Endothelial cell of umbilical vein (primary cell): ENCODE data around the gene MAST4. TPM values are rescaled to one million over a fixed set of nuclear protein-coding genes. Genes with fewer than 3 reads are reported as not detected.

Experiments
- BruUV-seq: library from RNA; stranded (reverse); fragments of 400-500 nt; replicated peaks from 2 replicates; lab custom pipeline; 2021; lab: Mats Ljungman, UMichigan
- CTCF ChIA-PET: fragments of 300-600, 350-600 bp; sonication (Branson Sonifier 250); formaldehyde crosslinking; loops from one replicate; lab custom pipeline; 2021; ENCODE audit warnings: antibody characterized with exemption, inconsistent platforms; lab: Charles Lee
- POLR2A ChIA-PET: fragments of 300-600, 350-600 bp; sonication (Branson Sonifier 250); formaldehyde crosslinking; loops from one replicate; lab custom pipeline; 2021; ENCODE audit warnings: antibody characterized with exemption, inconsistent platforms; lab: Charles Lee
- DNase-seq: peaks from one replicate; pipeline ENCODE4 v3.0.0-alpha.2; 2011; ENCODE audit warnings: low read depth, low spot score
- FAIRE-seq: peaks from 2 replicates; lab custom pipeline; 2011; peaks lifted over from hg19 to GRCh38; lab: Jason Lieb, UNC
- H2AFZ ChIP-seq: 2 replicates; pipeline ENCODE4 v1.6.0; 2012; ENCODE audit warnings: low read depth, low read length, control low read depth, inconsistent platforms
- H3K27ac ChIP-seq: 2 replicates; pipeline ENCODE4 v1.5.1; 2011; ENCODE audit warnings: low read depth, mild to moderate bottlenecking, control low read depth, low read length, moderate library complexity; ENCODE audit not compliant: insufficient read depth
- H3K27me3 ChIP-seq, 2 experiments: 2 replicates each; pipeline versions ENCODE4 v1.6.0 to v1.6.1; 2011; ENCODE audit warnings: low read length in 2 of 2, mixed read lengths in 1 of 2; ENCODE audit not compliant: control insufficient read depth in 2 of 2, insufficient read depth in 2 of 2
- H3K36me3 ChIP-seq, 2 experiments: 2 replicates in 1 of 2; 3 replicates in 1 of 2; pipeline ENCODE4 v1.5.1; 2011; ENCODE audit warnings: low read length in 2 of 2, mild to moderate bottlenecking in 1 of 2, moderate library complexity in 1 of 2; ENCODE audit not compliant: control insufficient read depth in 2 of 2, insufficient read depth in 2 of 2; ENCODE audit errors: extremely low read depth in 1 of 2
- H3K4me1 ChIP-seq: 3 replicates; pipeline ENCODE4 v1.5.1; 2011; ENCODE audit warnings: mild to moderate bottlenecking, low read length; ENCODE audit not compliant: control insufficient read depth, insufficient read depth; ENCODE audit errors: extremely low read depth
- H3K4me2 ChIP-seq: 2 replicates; pipeline ENCODE4 v1.6.1; 2011; ENCODE audit warnings: low read length, control low read depth, mixed read lengths; ENCODE audit not compliant: insufficient read depth
- H3K4me3 ChIP-seq, 3 experiments: fragments of 200-600 bp in 1 of 3; sonication (generic), shearing (Covaris generic) in 1 of 3; replicated peaks in 1 of 3; 2 replicates each; pipeline ENCODE4 v1.5.1; 2011 to 2016; ENCODE audit warnings: control low read depth in 3 of 3, low read length in 3 of 3, mild to moderate bottlenecking in 2 of 3, inconsistent platforms in 1 of 3, low read depth in 1 of 3, moderate library complexity in 1 of 3; ENCODE audit not compliant: insufficient read depth in 1 of 3
- H3K79me2 ChIP-seq: 2 replicates; pipeline ENCODE4 v1.6.0; 2012; ENCODE audit warnings: low read length, inconsistent platforms; ENCODE audit not compliant: control insufficient read depth, insufficient read depth
- H3K9ac ChIP-seq: replicated peaks from 2 replicates; pipeline ENCODE3; 2011; ENCODE audit warnings: low read length, control low read depth; ENCODE audit not compliant: insufficient read depth; ENCODE audit errors: extremely low read depth
- H3K9me1 ChIP-seq: replicated peaks from 3 replicates; pipeline ENCODE4 v1.6.0; 2011; ENCODE audit warnings: mild to moderate bottlenecking, low read length; ENCODE audit not compliant: control insufficient read depth, insufficient read depth; ENCODE audit errors: extremely low read depth
- H3K9me3 ChIP-seq: replicated peaks from 2 replicates; pipeline ENCODE4 v1.5.1; 2012; ENCODE audit warnings: low read length, inconsistent platforms; ENCODE audit not compliant: control insufficient read depth, insufficient read depth
- H4K20me1 ChIP-seq: replicated peaks from 2 replicates; pipeline ENCODE3; 2011; ENCODE audit warnings: mild to moderate bottlenecking, low read length; ENCODE audit not compliant: control insufficient read depth, insufficient read depth; ENCODE audit errors: extremely low read depth
- EZH2 ChIP-seq: IDR thresholded peaks from 2 replicates; pipeline ENCODE4 v1.6.1; 2012; ENCODE audit warnings: borderline replicate concordance, low read depth, mild to moderate bottlenecking, moderate library complexity, low read length, inconsistent platforms; ENCODE audit not compliant: severe bottlenecking
- FOS ChIP-seq: IDR thresholded peaks from 2 replicates; pipeline ENCODE4 v1.6.1; 2011; ENCODE audit warnings: mild to moderate bottlenecking, low read length, moderate library complexity, borderline replicate concordance; ENCODE audit not compliant: insufficient read depth
- GATA2 ChIP-seq: IDR thresholded peaks from 2 replicates; pipeline ENCODE4 v1.7.0; 2011; ENCODE audit warnings: low read depth, mild to moderate bottlenecking, moderate library complexity, mixed read lengths, low read length; ENCODE audit not compliant: insufficient read length, insufficient read depth
- JUN ChIP-seq: IDR thresholded peaks from 2 replicates; pipeline ENCODE4 v1.6.1; 2011; ENCODE audit warnings: borderline replicate concordance, low read depth; ENCODE audit not compliant: insufficient read length, insufficient read depth
- MYC ChIP-seq: IDR thresholded peaks from one replicate; pipeline ENCODE4 v1.6.1; 2011; ENCODE audit warnings: mild to moderate bottlenecking, low read depth, low read length
- POLR2A ChIP-seq: IDR thresholded peaks from 2 replicates; pipeline ENCODE4 v1.6.1; 2012; ENCODE audit warnings: low read depth, mild to moderate bottlenecking, control low read depth, low read length
- POLR2AphosphoS5 ChIP-seq: IDR thresholded peaks from 2 replicates; pipeline ENCODE4 v1.6.1; 2012; ENCODE audit warnings: low read depth, mild to moderate bottlenecking, control low read depth, low read length, moderate library complexity; ENCODE audit not compliant: insufficient read depth
- dilution Hi-C: fragments of 300-500 bp; cut with MboI; formaldehyde crosslinking; loops from one replicate; pipeline ENCODE4 v1.15.0; 2019; ENCODE audit warnings: low sequenced_read_pairs; ENCODE audit not compliant: extremely low pct_ligation_motif_present
- intact Hi-C: fragments of 100-400 bp; cut with micrococcal nuclease; formaldehyde crosslinking; loops from one replicate; pipeline ENCODE4 v1.10.0; 2022
- polyA plus RNA-seq, 4 experiments: library from polyadenylated mRNA; depleted of rRNA in 3 of 4; stranded (reverse) in 3 of 4; unstranded in 1 of 4; fragments of >200 nt; gene quantifications; 2 replicates each; pipeline versions ENCODE4 v1.2.1 to v1.2.3, GENCODE V29; 2011 to 2012; ENCODE audit warnings: missing spikeins in 1 of 4
- total RNA-seq: library from RNA; stranded (reverse); gene quantifications from 2 replicates; pipeline ENCODE4 v1.2.3, GENCODE V29; 2021
- TF ChIP-seq, protein P1 (sequence below): IDR thresholded peaks from 2 replicates; pipeline ENCODE4 v1.6.1; 2011; ENCODE audit not compliant: insufficient read depth, insufficient read length
- TF ChIP-seq, protein P2 (sequence below), 2 donors: IDR thresholded peaks; 1 replicate in 1 of 2; 2 replicates in 1 of 2; pipeline ENCODE4 v1.5.1; 2011; ENCODE audit warnings: low read length in 2 of 2, mild to moderate bottlenecking in 2 of 2, moderate library complexity in 2 of 2, control low read depth in 1 of 2, inconsistent platforms in 1 of 2, low read depth in 1 of 2; ENCODE audit not compliant: insufficient read depth in 1 of 2; ENCODE audit errors: extremely low read depth in 1 of 2

The MAST4 gene
- total and polyA plus RNA-seq, 2 donors (not counting 3 experiments of a cell fraction or from before 2014, with no cell fraction given) = 40.2 to 116 TPM

DNA sequence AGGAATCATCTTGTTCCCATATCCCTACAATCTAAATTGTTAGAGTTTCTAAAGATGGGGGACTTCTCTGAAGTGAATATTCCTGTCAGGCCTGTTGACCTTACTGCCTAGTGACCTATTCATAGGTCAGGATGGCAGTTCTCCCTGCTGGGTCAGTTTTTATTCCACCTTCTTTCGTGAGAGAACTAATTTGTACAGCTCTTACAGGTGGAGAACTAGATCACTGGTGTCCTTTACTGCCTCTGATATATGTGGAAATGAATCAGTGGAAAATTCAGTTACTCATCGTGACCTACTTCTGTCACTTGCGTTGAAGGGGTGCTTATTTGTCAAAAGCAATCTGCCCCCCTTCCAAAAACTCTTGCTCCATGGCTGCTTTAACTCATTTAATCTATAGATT lies 435.5 kb downstream of the MAST4 start:
- Histone ChIP-seq H3K4me3 (no peak overlapping the region), H3K27me3 (no peaks in the 10 kb centered on the region), H2AFZ (no peak overlapping the region), H3K4me1 (peaks cover 39% of the 10 kb centered on the region), H3K27ac (no peak overlapping the region), H3K4me2 (no peak overlapping the region), H3K9ac (no peak overlapping the region), H3K79me2 (peaks cover 81% of the 10 kb centered on the region), H3K9me3 (no peaks in the 10 kb centered on the region), H4K20me1 (peaks cover 2% of the 10 kb centered on the region), H3K9me1 (no peaks in the 10 kb centered on the region), H3K36me3 (no peaks in the 10 kb centered on the region)
- ChIA-PET CTCF (interaction anchor here (1.3 kb wide), 2 partner anchors 7 to 14 kb away, joined by 3 to 5 read pairs; no protein-coding TSS in a partner anchor), POLR2A (no interaction called here)
- dilution Hi-C loops (no loop called here), intact Hi-C loops (no loop called here)
- BruUV-seq = no TSS peak
- DNase-seq (no peak), FAIRE-seq (no peak)
- TF ChIP-seq JUN (peak; percentile 10), GATA2 (no peak)

DNA sequence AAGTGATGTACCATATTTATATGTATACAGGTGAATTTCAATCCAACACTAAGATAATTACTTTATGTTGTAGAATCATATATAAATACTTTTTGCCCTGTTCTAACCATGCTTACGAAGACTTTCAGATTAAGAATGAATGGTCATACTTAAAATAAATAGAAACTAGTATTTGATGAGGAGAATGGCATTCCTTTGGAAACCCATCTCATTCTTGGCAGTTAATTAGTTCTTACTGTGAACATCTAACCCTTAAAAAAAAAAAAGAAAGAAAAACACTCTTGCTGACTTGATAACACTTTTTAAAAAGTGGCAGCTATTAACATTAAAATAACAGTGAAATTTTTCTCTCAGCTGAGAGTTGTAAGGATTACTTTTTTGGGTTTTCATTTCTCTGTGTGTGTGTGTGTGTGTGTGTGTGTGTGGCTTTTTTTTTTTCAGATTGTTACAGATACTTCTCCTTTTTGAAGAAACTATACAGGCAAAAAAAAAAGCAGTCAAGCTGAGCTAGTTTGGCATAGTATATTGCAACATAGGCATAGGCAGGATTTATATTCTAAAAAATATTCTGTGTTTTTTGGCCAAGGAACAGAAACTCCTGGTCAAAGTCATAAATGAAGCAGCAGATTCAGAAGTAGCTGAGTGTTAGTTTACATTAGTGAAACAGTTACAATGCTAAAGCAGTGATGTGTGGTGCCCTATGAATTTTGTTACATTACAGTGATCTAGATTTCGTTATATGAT lies 436.9 kb downstream of the MAST4 start:
- H3K9me1 ChIP-seq = no peaks in the 10 kb centered on the region
- H3K9ac ChIP-seq = no peak overlapping the region
- POLR2A ChIA-PET = interaction anchor here (0.5 to 0.7 kb wide), 2 partner anchors 17 to 201 kb away, joined by 3 to 4 read pairs; no protein-coding TSS in a partner anchor
- H3K27ac ChIP-seq = no peak overlapping the region
- DNase-seq = no peak
- BruUV-seq = no TSS peak
- H3K36me3 ChIP-seq = no peaks in the 10 kb centered on the region
- TF ChIP-seq EZH2 = no peak
- TF ChIP-seq, protein P1, sequence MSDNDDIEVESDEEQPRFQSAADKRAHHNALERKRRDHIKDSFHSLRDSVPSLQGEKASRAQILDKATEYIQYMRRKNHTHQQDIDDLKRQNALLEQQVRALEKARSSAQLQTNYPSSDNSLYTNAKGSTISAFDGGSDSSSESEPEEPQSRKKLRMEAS = no peak
- no peak for TF ChIP-seq MYC
- TF ChIP-seq POLR2AphosphoS5 = no peak
- TF ChIP-seq, protein P2, sequence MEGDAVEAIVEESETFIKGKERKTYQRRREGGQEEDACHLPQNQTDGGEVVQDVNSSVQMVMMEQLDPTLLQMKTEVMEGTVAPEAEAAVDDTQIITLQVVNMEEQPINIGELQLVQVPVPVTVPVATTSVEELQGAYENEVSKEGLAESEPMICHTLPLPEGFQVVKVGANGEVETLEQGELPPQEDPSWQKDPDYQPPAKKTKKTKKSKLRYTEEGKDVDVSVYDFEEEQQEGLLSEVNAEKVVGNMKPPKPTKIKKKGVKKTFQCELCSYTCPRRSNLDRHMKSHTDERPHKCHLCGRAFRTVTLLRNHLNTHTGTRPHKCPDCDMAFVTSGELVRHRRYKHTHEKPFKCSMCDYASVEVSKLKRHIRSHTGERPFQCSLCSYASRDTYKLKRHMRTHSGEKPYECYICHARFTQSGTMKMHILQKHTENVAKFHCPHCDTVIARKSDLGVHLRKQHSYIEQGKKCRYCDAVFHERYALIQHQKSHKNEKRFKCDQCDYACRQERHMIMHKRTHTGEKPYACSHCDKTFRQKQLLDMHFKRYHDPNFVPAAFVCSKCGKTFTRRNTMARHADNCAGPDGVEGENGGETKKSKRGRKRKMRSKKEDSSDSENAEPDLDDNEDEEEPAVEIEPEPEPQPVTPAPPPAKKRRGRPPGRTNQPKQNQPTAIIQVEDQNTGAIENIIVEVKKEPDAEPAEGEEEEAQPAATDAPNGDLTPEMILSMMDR (IDR thresholded peaks at IDR 0.05; ENCODE audit: extremely low read depth in 1 of 2, insufficient read depth in 1 of 2, low read depth in 1 of 2, low read length in 2 of 2) = no peak
- no peak for TF ChIP-seq FOS
- TF ChIP-seq POLR2A = no peak
- no peak for TF ChIP-seq GATA2
- no peak for TF ChIP-seq JUN
- intact Hi-C loops = no loop called here
- no peaks in the 10 kb centered on the region for H3K9me3 ChIP-seq
- no peak overlapping the region for H2AFZ ChIP-seq
- no peak overlapping the region for H3K4me3 ChIP-seq
- peaks cover 78% of the 10 kb centered on the region for H3K79me2 ChIP-seq
- H3K27me3 ChIP-seq = no peaks in the 10 kb centered on the region
- no peak for FAIRE-seq
- dilution Hi-C loops = no loop called here
- H3K4me1 ChIP-seq = peaks cover 51% of the 10 kb centered on the region
- peaks cover 2% of the 10 kb centered on the region for H4K20me1 ChIP-seq
- H3K4me2 ChIP-seq = no peak overlapping the region
- CTCF ChIA-PET = interaction anchor here (1.4 to 2.6 kb wide), 3 partner anchors 10 to 20 kb away, joined by 5 to 15 read pairs (median 5); no protein-coding TSS in a partner anchor
